LNCAP (cell line): Measurements from ENCODE around the gene DNASE1L2.

Experiments
- TF ChIP-seq, protein P1 (sequence below): fragments of 450-650 bp; IDR thresholded peaks from 2 replicates; pipeline ENCODE4 v1.5.1; 2017; ENCODE audit warnings: mild to moderate bottlenecking

DNASE1L2 gene

DNA sequence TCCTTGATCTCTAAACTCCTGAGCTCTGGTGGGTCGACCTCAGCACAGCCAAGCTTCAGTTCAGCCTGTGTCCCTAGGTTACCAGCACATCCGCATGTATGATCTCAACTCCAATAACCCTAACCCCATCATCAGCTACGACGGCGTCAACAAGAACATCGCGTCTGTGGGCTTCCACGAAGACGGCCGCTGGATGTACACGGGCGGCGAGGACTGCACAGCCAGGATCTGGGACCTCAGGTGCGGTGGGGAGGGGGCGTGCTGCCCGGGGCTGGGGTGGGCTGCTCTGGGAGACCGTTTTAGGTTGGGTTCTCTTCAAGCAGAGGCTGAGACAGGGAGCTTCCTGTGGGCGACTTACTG lies 29.8 kb upstream of the DNASE1L2 start:
- TF ChIP-seq, protein P1, sequence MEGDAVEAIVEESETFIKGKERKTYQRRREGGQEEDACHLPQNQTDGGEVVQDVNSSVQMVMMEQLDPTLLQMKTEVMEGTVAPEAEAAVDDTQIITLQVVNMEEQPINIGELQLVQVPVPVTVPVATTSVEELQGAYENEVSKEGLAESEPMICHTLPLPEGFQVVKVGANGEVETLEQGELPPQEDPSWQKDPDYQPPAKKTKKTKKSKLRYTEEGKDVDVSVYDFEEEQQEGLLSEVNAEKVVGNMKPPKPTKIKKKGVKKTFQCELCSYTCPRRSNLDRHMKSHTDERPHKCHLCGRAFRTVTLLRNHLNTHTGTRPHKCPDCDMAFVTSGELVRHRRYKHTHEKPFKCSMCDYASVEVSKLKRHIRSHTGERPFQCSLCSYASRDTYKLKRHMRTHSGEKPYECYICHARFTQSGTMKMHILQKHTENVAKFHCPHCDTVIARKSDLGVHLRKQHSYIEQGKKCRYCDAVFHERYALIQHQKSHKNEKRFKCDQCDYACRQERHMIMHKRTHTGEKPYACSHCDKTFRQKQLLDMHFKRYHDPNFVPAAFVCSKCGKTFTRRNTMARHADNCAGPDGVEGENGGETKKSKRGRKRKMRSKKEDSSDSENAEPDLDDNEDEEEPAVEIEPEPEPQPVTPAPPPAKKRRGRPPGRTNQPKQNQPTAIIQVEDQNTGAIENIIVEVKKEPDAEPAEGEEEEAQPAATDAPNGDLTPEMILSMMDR = no peak

DNA sequence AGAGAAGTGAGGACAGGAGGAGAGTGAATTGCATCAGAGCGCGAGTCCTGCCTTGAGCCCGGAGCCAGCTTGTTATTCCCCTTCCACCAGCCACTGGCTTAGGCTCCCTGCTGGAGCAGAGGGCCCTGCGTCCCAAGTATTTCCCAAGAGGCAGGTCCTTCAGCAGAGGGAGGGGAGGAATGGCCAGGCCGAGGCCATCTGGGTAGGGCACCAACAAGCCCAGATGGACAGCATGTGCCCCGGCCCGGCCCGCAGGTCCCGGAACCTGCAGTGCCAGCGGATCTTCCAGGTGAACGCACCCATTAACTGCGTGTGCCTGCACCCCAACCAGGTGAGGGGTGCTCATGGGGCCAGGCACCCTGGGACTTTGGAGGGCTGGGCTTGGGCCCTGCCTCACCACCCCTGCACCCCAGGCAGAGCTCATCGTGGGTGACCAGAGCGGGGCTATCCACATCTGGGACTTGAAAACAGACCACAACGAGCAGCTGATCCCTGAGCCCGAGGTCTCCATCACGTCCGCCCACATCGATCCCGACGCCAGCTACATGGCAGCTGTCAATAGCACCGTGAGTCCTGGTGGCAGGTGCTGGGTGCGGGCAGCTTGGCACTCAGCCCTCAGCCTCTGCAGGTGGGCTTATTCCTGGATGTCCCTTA lies 29.3 kb upstream of the DNASE1L2 start:
- TF ChIP-seq, protein P1 = no peak

DNA sequence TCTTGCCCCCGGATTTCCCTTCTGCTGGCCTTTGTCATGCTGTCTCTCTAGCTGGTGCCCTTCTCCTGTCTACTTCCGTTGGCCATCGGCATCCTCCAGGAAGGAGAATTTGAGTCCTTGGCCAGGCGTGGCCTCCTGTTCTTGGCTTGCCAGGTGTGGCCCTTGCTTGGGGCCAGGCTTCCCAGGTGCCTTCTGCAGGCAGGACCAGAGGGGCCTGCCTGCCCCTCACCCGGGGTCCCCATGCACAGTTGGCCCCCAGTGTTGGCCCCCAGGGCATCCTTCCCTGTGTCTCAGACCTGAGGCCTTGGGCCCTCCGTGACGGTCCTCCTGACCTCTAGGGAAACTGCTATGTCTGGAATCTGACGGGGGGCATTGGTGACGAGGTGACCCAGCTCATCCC lies 28.4 kb upstream of the DNASE1L2 start:
- TF ChIP-seq, protein P1 = no peak

DNA sequence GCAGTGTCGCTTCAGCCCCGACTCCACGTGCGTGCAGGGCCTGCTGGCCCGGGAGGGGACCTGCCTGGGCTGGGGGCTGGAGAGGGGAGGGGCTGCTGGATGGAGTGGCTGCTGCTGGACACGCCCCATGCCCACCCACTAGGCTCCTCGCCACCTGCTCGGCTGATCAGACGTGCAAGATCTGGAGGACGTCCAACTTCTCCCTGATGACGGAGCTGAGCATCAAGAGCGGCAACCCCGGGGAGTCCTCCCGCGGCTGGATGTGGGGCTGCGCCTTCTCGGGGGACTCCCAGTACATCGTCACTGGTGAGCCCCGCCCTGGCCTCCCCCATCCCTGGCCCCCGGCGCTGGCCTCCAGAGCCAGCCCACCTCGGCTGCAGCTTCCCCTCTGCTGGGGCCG lies 27.9 kb upstream of the DNASE1L2 start:
- TF ChIP-seq, protein P1 = no peak

DNA sequence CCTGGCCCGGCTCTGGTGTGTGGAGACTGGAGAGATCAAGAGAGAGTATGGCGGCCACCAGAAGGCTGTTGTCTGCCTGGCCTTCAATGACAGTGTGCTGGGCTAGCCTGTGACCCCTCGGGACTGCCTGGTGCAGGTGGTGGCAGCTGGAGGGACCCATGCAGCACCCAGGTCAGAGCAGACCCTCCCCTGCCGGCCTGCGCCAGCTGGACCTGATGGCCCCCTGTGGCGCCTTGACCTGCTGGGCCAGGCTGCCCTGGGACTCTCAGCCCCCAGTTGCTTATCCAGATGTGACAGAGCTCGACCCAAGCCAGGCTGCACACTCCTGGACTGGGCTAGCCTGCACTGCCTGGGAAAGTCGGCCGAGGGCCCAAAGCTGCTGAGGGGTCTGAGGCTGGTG lies 27.5 kb upstream of the DNASE1L2 start:
- TF ChIP-seq, protein P1 = no peak

DNA sequence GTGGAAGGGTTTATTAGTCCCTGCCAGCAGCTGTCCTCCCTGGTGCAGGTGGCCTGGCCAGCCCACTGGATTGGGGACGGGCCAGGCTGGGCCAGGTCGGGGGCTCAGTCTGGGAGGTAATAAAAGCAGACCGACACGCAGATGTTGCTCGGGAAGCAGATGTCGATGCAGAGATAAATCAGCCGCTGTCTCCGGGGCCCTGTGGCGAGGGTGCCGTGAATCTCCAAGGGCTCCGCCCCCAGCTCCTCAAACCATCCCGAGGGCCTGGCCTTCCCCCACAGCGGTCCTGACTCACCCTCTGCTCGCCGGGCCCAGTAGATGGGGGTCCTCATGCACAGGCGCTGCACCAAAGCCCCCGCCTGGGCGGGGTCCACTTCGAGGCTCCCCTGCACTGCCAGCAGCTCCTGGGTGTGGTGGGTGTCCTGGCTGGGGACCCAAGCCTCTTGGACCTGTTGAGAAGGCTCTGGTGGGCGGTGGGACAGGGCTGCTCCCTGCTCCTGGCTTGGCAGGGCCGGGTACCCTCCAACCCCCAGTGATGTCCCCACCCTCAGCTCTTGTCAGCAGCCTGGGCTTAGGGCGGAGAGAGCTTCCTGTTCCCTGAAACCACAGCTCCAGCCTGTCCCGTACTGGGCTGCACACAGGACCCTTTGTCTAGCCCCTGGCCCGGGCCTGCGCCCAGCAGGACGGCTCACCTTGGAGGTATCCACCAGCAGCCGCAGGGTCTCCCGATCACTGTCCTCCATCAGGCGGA lies 26.8 kb upstream of the DNASE1L2 start:
- TF ChIP-seq, protein P1 = no peak

DNA sequence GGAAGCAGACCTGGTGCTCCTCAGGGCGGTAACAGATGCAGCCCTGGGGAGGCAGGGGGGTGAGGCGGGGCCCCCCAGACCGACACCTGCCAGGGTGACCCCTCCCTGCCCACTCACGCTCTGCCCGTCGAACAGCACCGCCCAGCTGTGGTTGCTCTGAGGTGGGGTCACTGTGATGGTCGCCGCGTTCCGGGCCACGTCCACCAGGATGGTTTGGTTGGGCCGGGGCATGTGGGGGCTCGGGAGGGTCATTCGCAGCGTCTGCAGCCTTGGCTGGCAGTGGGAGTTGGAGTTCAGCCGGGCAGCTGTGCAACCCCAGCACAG lies 26.3 kb upstream of the DNASE1L2 start:
- TF ChIP-seq, protein P1 = no peak
